ENCODE data around the gene SLC12A2. TPM values are rescaled to one million over a fixed set of nuclear protein-coding genes. Genes with fewer than 3 reads are reported as not detected.

The SLC12A2 gene
- 21.0 TPM for total RNA-seq
- polyA plus RNA-seq (ENCODE audit: insufficient read depth, low read depth, low replicate concordance): 3.8 TPM
- long read RNA-seq, donor 1, full-length matches to known transcripts: 1 of 1 reads
- long read RNA-seq, donor 1, partial matches to known transcripts: 0 of 1 reads
- long read RNA-seq, donor 1, other reads (novel, unspliced or antisense): 0 of 1 reads
- long read RNA-seq, donor 2, partial matches to known transcripts: 20 of 20 reads
- long read RNA-seq, donor 2, other reads (novel, unspliced or antisense): 0 of 20 reads
- long read RNA-seq, donor 3, full-length matches to known transcripts: 2 of 2 reads
- long read RNA-seq, donor 3, partial matches to known transcripts: 0 of 2 reads
- long read RNA-seq, donor 3, other reads (novel, unspliced or antisense): 0 of 2 reads
- long read RNA-seq, donor 4, partial matches to known transcripts: 95 of 95 reads
- long read RNA-seq, donor 4, other reads (novel, unspliced or antisense): 0 of 95 reads
- long read RNA-seq, donor 5: 0 reads
- long read RNA-seq, donor 6: 0 reads
- long read RNA-seq, donor 7, full-length matches to known transcripts: 6 of 12 reads
- long read RNA-seq, donor 7, partial matches to known transcripts: 3 of 12 reads
- long read RNA-seq, donor 7, other reads (novel, unspliced or antisense): 3 of 12 reads
- long read RNA-seq, donor 8, full-length matches to known transcripts: 2 of 2 reads
- long read RNA-seq, donor 8, partial matches to known transcripts: 0 of 2 reads
- long read RNA-seq, donor 8, other reads (novel, unspliced or antisense): 0 of 2 reads
- long read RNA-seq, donor 9, full-length matches to known transcripts: 1 of 1 reads
- long read RNA-seq, donor 9, partial matches to known transcripts: 0 of 1 reads
- long read RNA-seq, donor 9, other reads (novel, unspliced or antisense): 0 of 1 reads
- long read RNA-seq, donor 10, partial matches to known transcripts: 39 of 39 reads
- long read RNA-seq, donor 10, other reads (novel, unspliced or antisense): 0 of 39 reads

DNA sequence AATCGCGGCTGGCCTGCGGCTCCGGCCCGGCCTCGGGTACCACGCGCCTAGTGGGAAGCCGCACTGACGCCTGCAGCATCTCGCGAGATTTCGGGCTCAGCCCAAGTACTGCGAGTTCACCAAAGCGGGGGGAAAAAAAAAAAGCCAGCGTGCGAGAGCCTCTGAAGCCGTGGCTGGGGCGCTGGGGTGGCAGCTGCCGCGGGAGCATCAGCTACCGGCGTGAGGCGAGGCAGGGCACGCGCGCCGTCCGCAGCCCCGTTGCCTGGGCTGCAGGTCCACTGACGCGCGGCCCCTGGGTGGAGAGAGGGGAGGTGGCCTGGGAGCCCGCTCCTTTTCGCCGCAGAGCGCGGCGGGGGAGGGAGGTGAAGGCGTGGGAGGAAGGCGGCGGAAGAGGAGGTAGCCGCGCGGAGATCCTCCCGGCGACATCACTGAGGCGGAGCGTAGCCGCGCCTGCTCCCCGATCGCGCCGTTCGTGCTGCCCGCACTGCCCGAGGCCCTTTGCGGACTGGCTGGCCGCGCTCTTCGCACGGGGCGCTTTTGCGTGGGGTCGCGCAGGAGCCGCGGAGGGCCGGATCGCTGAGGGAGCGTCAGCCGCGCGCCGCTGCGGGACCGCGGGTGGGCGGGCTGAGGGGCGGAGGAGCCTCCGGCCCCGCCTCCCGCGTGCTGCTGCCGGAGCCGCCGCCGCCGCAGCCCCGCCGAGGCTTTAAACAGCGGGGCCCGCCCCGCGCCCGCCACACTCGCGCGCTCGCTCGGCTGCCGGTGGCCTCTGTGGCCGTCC is at the start of gene SLC12A2:
TSS of gene SLC12A2 (plus strand) at position 734 of the 778 bp plus-strand sequence. CDS start 189 bp downstream, outside the sequence.
- Histone ChIP-seq H3K9me3 (ENCODE audit: control insufficient read depth in 2 of 3, insufficient read depth in 1 of 3, low read length in 3 of 3) (no peaks in the 10 kb centered on the region), H3K9ac (ENCODE audit: low read length in 3 of 3) (peak within 1 kb of the TSS; percentile 84 to 91 (median 90)), H3K27ac (ENCODE audit: low read depth in 2 of 2, low read length in 2 of 2) (peak within 1 kb of the TSS; percentile 94), H3K27me3 (ENCODE audit: control insufficient read depth, insufficient read depth, low read length) (no peaks in the 10 kb centered on the region), H3K4me3 (ENCODE audit: low read length in 3 of 3) (peak within 1 kb of the TSS; percentile 85 to 96 (median 95)), H3K36me3 (ENCODE audit: control insufficient read depth in 2 of 3, insufficient read depth in 3 of 3, low read length in 3 of 3) (no peaks in the 10 kb centered on the region), H3K4me1 (ENCODE audit: control insufficient read depth in 2 of 3, insufficient read depth in 2 of 3, low read depth in 1 of 3, low read length in 3 of 3) (peaks cover 3 to 9% (median 5%) of the 10 kb centered on the region in 3 donors)
- DNase-seq: peak; percentile 93 to 98 (median 96)
- intact Hi-C loops (cut with DNase I): no loop called here
- TF ChIP-seq, protein P1, sequence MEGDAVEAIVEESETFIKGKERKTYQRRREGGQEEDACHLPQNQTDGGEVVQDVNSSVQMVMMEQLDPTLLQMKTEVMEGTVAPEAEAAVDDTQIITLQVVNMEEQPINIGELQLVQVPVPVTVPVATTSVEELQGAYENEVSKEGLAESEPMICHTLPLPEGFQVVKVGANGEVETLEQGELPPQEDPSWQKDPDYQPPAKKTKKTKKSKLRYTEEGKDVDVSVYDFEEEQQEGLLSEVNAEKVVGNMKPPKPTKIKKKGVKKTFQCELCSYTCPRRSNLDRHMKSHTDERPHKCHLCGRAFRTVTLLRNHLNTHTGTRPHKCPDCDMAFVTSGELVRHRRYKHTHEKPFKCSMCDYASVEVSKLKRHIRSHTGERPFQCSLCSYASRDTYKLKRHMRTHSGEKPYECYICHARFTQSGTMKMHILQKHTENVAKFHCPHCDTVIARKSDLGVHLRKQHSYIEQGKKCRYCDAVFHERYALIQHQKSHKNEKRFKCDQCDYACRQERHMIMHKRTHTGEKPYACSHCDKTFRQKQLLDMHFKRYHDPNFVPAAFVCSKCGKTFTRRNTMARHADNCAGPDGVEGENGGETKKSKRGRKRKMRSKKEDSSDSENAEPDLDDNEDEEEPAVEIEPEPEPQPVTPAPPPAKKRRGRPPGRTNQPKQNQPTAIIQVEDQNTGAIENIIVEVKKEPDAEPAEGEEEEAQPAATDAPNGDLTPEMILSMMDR (IDR thresholded peaks at IDR 0.05; ENCODE audit: borderline replicate concordance, extremely low read depth, insufficient read depth): no peak
- no peak for FAIRE-seq

DNA sequence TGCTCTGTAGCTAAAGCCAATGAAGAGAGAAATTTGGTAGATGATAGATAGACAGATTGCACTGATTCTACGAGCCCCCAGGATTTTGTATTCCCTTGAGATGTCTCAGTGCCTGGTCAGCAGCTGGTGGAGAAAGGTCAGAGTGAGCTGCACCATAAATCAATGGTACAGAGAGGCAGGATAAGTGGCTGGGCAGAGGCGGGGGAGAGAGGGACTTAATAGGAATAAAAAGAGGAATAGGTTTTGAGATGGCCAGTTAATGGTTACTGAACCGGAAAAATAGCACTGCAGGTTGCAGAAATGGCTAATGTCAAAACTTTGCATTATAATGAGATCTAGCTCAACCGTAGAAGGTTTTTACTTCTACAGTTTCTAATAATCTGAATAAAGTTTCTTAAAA is 47.9 kb upstream of the SLC12A2 start:
- H3K4me1 ChIP-seq (ENCODE audit: control insufficient read depth in 2 of 3, insufficient read depth in 2 of 3, low read depth in 1 of 3, low read length in 3 of 3): no peaks in the 10 kb centered on the region
- no peaks in the 10 kb centered on the region for H3K9me3 ChIP-seq (ENCODE audit: control insufficient read depth in 2 of 3, insufficient read depth in 1 of 3, low read length in 3 of 3)
- no peaks in the 10 kb centered on the region for H3K36me3 ChIP-seq (ENCODE audit: control insufficient read depth in 2 of 3, insufficient read depth in 3 of 3, low read length in 3 of 3)
- H3K4me3 ChIP-seq (ENCODE audit: low read length in 3 of 3): no peak overlapping the region
- no peak for FAIRE-seq
- peak in 4 of 5 donors; percentile 67 to 85 (median 76) for DNase-seq
- no peak overlapping the region for H3K9ac ChIP-seq (ENCODE audit: low read length in 3 of 3)
- intact Hi-C loops (cut with DNase I): no loop called here
- no peak overlapping the region for H3K27ac ChIP-seq (ENCODE audit: low read depth in 2 of 2, low read length in 2 of 2)
- TF ChIP-seq, protein P1 (IDR thresholded peaks at IDR 0.05; ENCODE audit: borderline replicate concordance, extremely low read depth, insufficient read depth): no peak
- no peaks in the 10 kb centered on the region for H3K27me3 ChIP-seq (ENCODE audit: control insufficient read depth, insufficient read depth, low read length)

DNA sequence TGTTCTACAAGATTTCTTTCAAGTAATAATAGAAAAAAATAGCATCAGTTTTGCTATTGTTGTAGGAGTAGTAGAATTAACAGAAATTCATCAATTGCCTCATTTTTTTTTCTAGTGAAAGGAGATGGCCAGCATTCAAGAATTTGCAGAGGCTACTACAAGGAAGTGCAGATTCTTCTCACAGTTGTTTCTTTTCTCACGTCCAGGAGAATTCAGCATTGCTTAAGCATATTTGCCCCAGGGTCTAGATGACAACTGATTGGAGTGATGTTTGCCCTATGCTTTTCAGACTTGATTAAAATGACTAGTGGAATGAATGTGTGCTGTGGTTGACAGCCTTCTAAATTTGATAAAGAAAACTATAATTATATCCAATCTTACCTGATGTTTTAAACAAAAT is 46.6 kb upstream of the SLC12A2 start:
- FAIRE-seq (no peak), DNase-seq (peak in 1 of 5 donors; percentile 11)
- Histone ChIP-seq H3K4me3 (ENCODE audit: low read length in 3 of 3) (no peak overlapping the region), H3K36me3 (ENCODE audit: control insufficient read depth in 2 of 3, insufficient read depth in 3 of 3, low read length in 3 of 3) (no peaks in the 10 kb centered on the region), H3K27me3 (ENCODE audit: control insufficient read depth, insufficient read depth, low read length) (no peaks in the 10 kb centered on the region), H3K9me3 (ENCODE audit: control insufficient read depth in 2 of 3, insufficient read depth in 1 of 3, low read length in 3 of 3) (no peaks in the 10 kb centered on the region), H3K27ac (ENCODE audit: low read depth in 2 of 2, low read length in 2 of 2) (no peak overlapping the region), H3K4me1 (ENCODE audit: control insufficient read depth in 2 of 3, insufficient read depth in 2 of 3, low read depth in 1 of 3, low read length in 3 of 3) (no peaks in the 10 kb centered on the region), H3K9ac (ENCODE audit: low read length in 3 of 3) (no peak overlapping the region)
- intact Hi-C loops (cut with DNase I): no loop called here
- TF ChIP-seq, protein P1 (IDR thresholded peaks at IDR 0.05; ENCODE audit: borderline replicate concordance, extremely low read depth, insufficient read depth): no peak

All from kidney (tissue), 22 donors.